Lower lobe of right lung (tissue), 2 donors: ENCODE measurements around the gene LHX3. TPM values are rescaled to one million over a fixed set of nuclear protein-coding genes. Genes with fewer than 3 reads are reported as not detected.

Experiments
- ATAC-seq, 2 donors: fragments of 200-7000 bp; cut with Tn5 transposase; one replicate each; pipeline ENCODE4 v1.9.1; 2020 to 2022; ENCODE audit warnings: mild to moderate bottlenecking in 2 of 2, moderate library complexity in 2 of 2
- DNase-seq: peaks from one replicate; pipeline ENCODE4 v3.0.0-alpha.2; 2020
- H3K27ac ChIP-seq: fragments of 200-600 bp; one replicate; pipeline ENCODE4 v1.8.0; 2022
- H3K27me3 ChIP-seq: fragments of 200-600 bp; one replicate; pipeline ENCODE4 v1.8.0; 2022; ENCODE audit warnings: low read depth
- H3K36me3 ChIP-seq: fragments of 200-600 bp; one replicate; pipeline ENCODE4 v1.8.0; 2022; ENCODE audit warnings: mild to moderate bottlenecking
- H3K4me1 ChIP-seq: fragments of 200-600 bp; one replicate; pipeline ENCODE4 v1.8.0; 2022
- H3K4me3 ChIP-seq: fragments of 200-600 bp; one replicate; pipeline ENCODE4 v1.8.0; 2022; ENCODE audit warnings: mild to moderate bottlenecking
- H3K9me3 ChIP-seq: fragments of 200-600 bp; one replicate; pipeline ENCODE4 v1.8.0; 2022
- intact Hi-C: fragments of 100-400 bp; cut with DNase I; formaldehyde crosslinking; loops from one replicate; pipeline ENCODE4 v1.11.0; 2022
- total RNA-seq: library from RNA; stranded (reverse); fragmentation: NEBNext Ultra II Directional; extraction: Animal tissue kit (Norgen Biotek cat#: 25700); gene quantifications from one replicate; pipeline ENCODE4 v1.2.1, GENCODE V29; 2021
- TF ChIP-seq, protein P1 (sequence below): fragments of 200-600 bp; IDR thresholded peaks from one replicate; pipeline ENCODE4 v1.8.0; 2022; ENCODE audit warnings: antibody characterized with exemption, mild to moderate bottlenecking
- donor health status: DM: no; HTN: yes; CAD: no; lungs with severe emphysema.

Gene LHX3
- total RNA-seq, 1 donor from 2014 or later = not detected

DNA sequence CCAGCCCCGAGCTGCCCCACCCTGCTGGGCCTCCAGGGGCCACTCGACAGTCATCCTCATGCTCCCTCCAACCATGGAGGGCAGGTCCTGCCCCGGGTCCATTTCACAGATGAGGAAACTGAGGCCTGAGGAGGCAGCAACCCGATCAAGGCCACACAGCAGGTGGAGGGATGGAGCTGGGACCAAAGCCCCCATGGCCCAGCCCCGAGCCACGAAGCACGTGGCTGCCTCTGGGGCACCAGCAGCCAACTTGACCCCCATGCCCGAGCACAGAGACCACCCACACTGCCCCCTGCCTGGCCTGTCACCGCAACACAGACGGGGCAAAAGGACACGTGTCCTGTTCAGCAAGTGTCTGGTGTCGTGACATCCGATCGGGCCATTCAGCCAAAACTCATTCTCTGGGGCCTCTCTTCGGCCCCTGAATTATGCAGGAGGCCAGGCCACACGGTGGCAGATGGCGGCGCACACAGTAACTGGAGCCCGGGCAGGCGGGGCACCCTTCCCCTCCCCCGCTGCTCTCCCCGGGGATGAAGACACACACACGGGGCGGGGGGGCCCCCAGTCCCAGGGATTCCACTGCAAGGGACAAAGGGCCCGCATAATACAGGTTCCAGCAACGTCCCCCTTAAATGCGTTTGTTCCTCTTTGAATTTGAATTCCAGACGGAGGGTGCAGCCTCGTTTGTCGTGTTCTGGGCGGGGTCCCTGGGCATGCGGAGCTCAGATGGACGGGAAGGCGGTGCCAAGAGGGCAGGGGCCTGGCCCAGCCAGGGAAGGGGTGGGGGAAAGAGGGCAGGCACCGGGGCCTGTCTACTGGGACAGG, 56.8 kb downstream of the LHX3 start:
- peaks cover 50% of the 10 kb centered on the region for H3K27me3 ChIP-seq
- H3K4me1 ChIP-seq = no peaks in the 10 kb centered on the region
- DNase-seq (no peak), ATAC-seq (no peak)
- TF ChIP-seq, protein P1, sequence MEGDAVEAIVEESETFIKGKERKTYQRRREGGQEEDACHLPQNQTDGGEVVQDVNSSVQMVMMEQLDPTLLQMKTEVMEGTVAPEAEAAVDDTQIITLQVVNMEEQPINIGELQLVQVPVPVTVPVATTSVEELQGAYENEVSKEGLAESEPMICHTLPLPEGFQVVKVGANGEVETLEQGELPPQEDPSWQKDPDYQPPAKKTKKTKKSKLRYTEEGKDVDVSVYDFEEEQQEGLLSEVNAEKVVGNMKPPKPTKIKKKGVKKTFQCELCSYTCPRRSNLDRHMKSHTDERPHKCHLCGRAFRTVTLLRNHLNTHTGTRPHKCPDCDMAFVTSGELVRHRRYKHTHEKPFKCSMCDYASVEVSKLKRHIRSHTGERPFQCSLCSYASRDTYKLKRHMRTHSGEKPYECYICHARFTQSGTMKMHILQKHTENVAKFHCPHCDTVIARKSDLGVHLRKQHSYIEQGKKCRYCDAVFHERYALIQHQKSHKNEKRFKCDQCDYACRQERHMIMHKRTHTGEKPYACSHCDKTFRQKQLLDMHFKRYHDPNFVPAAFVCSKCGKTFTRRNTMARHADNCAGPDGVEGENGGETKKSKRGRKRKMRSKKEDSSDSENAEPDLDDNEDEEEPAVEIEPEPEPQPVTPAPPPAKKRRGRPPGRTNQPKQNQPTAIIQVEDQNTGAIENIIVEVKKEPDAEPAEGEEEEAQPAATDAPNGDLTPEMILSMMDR = no peak
- intact Hi-C loops = no loop called here
- no peaks in the 10 kb centered on the region for H3K36me3 ChIP-seq
- H3K9me3 ChIP-seq = no peaks in the 10 kb centered on the region
- no peak overlapping the region for H3K4me3 ChIP-seq
- no peak overlapping the region for H3K27ac ChIP-seq

DNA sequence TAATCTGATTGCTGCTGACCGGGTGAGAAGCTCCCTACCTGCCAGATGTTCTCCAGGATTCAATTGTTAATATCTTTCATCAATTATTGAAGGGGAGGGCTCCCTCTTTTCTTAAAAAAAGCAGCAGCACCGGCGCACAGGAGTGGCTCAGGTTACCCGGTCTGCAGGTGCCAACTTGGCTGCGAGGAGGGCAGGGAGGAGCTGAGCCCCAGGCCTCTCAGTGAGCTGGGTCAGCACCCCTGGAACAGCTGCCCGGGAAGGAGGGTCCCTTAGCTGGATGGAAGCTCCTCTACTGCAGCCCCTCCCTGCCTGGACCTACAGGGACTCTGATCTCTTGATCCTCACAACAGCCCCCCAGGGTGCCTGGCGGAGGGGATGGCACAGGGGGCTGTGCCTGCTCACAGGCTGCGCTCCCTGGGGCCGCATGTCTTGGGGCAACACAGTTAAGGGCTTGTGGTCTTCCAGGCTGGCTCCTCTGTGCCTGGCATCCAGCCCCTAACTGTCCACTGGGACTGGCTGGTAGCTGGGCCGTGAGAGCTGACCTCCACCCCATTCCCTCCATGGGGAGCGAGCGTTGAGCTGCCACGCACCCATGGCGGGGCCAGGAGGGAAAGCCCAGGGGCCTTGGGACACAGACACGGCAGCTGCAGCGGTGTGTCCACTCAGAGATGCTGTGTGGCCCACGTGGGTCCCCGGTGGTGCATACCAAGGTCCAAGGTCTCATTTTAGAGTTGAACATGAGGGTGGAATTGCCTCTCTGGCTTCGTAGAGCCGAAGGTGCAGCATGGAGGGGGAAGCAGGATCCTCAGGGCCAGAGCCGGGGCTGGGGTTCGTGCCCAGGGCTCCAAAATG, 57.7 kb downstream of the LHX3 start:
- Histone ChIP-seq H3K9me3 (no peaks in the 10 kb centered on the region), H3K4me1 (no peaks in the 10 kb centered on the region), H3K36me3 (no peaks in the 10 kb centered on the region), H3K27me3 (peaks cover 58% of the 10 kb centered on the region), H3K27ac (no peak overlapping the region), H3K4me3 (no peak overlapping the region)
- TF ChIP-seq, protein P1 = no peak
- intact Hi-C loops = no loop called here
- no peak for ATAC-seq
- DNase-seq = no peak

Other genes with a start within 250 kb of the LHX3 start
- gene UBAC1, start 243.8 kb downstream of the LHX3 start, total RNA-seq = 40.3 TPM
- 27.0 TPM for gene NACC2, start 109.8 kb downstream of the LHX3 start, total RNA-seq
- 31.2 TPM for gene TMEM250, start 86.3 kb downstream of the LHX3 start, total RNA-seq
- 10.5 TPM for gene QSOX2, start 40.7 kb upstream of the LHX3 start, total RNA-seq
- gene CCDC187, start 99.0 kb upstream of the LHX3 start, total RNA-seq = 6.6 TPM
- gene GPSM1, start 122.4 kb upstream of the LHX3 start, total RNA-seq = 19.2 TPM
- gene DNLZ, start 158.6 kb upstream of the LHX3 start, total RNA-seq = 12.9 TPM
- 15.0 TPM for gene CARD9, start 168.5 kb upstream of the LHX3 start, total RNA-seq
- 7.4 TPM for gene SNAPC4, start 195.0 kb upstream of the LHX3 start, total RNA-seq
- gene ENTR1, start 205.5 kb upstream of the LHX3 start, total RNA-seq = 34.3 TPM
- gene PMPCA, start 205.5 kb upstream of the LHX3 start, total RNA-seq = 43.2 TPM
- 13.8 TPM for gene INPP5E, start 234.7 kb upstream of the LHX3 start, total RNA-seq